Smooth muscle cell (in vitro differentiated cells): ENCODE measurements around the gene SRSF10. TPM values are rescaled to one million over a fixed set of nuclear protein-coding genes. Genes with fewer than 3 reads are reported as not detected.

Source experiments
- DNase-seq: peaks from one replicate; lab custom pipeline; 2025; ENCODE audit not compliant: unreplicated experiment; lab: John Stamatoyannopoulos, UW
- H2AFZ ChIP-seq: fragments of 200-600 bp; sonication (generic); 2 replicates; pipeline ENCODE4 v1.6.0; 2016; ENCODE audit warnings: antibody characterized with exemption, low read depth, mild to moderate bottlenecking
- H3F3A ChIP-seq: fragments of 200-600 bp; sonication (generic); 2 replicates; pipeline ENCODE4 v1.6.0; 2017; ENCODE audit warnings: antibody characterized with exemption, low read depth
- H3K27ac ChIP-seq: fragments of 200-600 bp; sonication (generic); 2 replicates; pipeline ENCODE4 v1.5.1; 2016; ENCODE audit warnings: low read depth, mild to moderate bottlenecking
- H3K27me3 ChIP-seq: fragments of 200-600 bp; sonication (generic); 2 replicates; pipeline ENCODE4 v1.6.1; 2016; ENCODE audit warnings: low read depth, mild to moderate bottlenecking
- H3K36me3 ChIP-seq: fragments of 200-600 bp; sonication (generic); 2 replicates; pipeline ENCODE4 v1.5.1; 2016; ENCODE audit warnings: low read depth
- H3K4me1 ChIP-seq: fragments of 200-600 bp; sonication (generic); 2 replicates; pipeline ENCODE4 v1.5.1; 2016; ENCODE audit warnings: low read depth
- H3K4me2 ChIP-seq: fragments of 200-600 bp; sonication (generic); 2 replicates; pipeline ENCODE4 v1.6.0; 2016; ENCODE audit warnings: mild to moderate bottlenecking
- H3K4me3 ChIP-seq: fragments of 200-600 bp; sonication (generic); 2 replicates; pipeline ENCODE4 v1.5.1; 2016; ENCODE audit warnings: mild to moderate bottlenecking
- H3K79me2 ChIP-seq: fragments of 200-600 bp; sonication (generic); 2 replicates; pipeline ENCODE4 v1.6.0; 2016; ENCODE audit warnings: low read depth, mild to moderate bottlenecking
- H3K9ac ChIP-seq: fragments of 200-600 bp; sonication (generic); 2 replicates; pipeline ENCODE4 v1.6.0; 2016; ENCODE audit warnings: low read depth
- H3K9me3 ChIP-seq: fragments of 200-600 bp; sonication (generic); replicated peaks from 2 replicates; pipeline ENCODE4 v1.5.1; 2016; ENCODE audit warnings: low read depth
- H4K20me1 ChIP-seq: fragments of 200-600 bp; sonication (generic); 2 replicates; pipeline ENCODE4 v1.6.0; 2016; ENCODE audit warnings: low read depth
- WGBS: methylation state at CpG from one replicate; pipeline ENCODE4 v1.1.7; 2016; ENCODE audit warnings: low lambda C conversion rate; 5-methylcytosine and 5-hydroxymethylcytosine counted together
- polyA plus RNA-seq: library from polyadenylated mRNA; unstranded; fragments of >200 nt; fragmentation: Nextera tagmentation; extraction: Ambion mirVana; gene quantifications from 2 replicates; pipeline ENCODE4 v1.2.1, GENCODE V29; 2016
- total RNA-seq: library from RNA; depleted of rRNA; stranded (reverse); fragments of >200 nt; gene quantifications from 2 replicates; pipeline ENCODE4 v1.2.3, GENCODE V29; 2014
- TF ChIP-seq, protein P1 (sequence below): fragments of 200-600 bp; sonication (generic); IDR thresholded peaks from 2 replicates; pipeline ENCODE4 v1.5.1; 2017; ENCODE audit warnings: borderline replicate concordance, mild to moderate bottlenecking, antibody characterized with exemption; ENCODE audit not compliant: insufficient read depth, poor library complexity, severe bottlenecking

Gene SRSF10
- total and polyA plus RNA-seq, 2 experiments from 2014 or later, result 87.1 to 93.7 TPM

DNA sequence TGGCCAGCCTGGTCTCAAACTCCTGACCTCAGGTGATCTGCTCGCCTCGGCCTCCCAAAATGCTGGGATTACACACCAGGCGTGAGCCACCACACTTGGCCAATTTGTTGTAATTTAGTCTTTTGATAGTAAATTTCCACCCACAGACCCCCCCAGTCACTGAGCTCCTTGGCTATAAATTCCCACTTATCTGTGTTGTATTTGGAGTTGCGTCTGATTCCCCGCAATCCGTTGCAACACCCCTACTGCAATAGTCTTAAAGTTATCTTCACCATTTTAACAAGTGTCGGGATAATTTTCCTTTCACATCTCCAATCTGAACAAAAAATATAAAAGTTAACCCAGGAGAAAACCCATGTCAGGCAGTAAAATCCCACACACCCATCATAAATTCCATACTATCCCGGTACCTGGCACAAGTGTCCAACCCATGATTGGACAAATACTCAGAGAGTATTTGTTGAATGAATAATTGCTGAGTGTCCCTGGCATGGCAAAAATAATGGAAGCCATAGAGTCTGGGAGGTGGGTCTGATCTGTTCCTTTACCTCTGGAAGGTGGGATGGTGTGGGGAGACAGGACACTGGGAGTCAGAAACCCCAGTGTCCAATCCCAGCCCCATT is 57.7 kb downstream of the SRSF10 start:
- H3K4me2 ChIP-seq, result no peak overlapping the region
- H3F3A ChIP-seq, result no peaks in the 10 kb centered on the region
- DNase-seq, result no peak
- no peaks in the 10 kb centered on the region for H3K9me3 ChIP-seq
- no peak overlapping the region for H3K27ac ChIP-seq
- no peaks in the 10 kb centered on the region for H3K79me2 ChIP-seq
- no peaks in the 10 kb centered on the region for H3K36me3 ChIP-seq
- H3K27me3 ChIP-seq, result no peaks in the 10 kb centered on the region
- H4K20me1 ChIP-seq, result no peaks in the 10 kb centered on the region
- WGBS, result 60% methylated on average over 8 of the region's 8 CpGs
- no peaks in the 10 kb centered on the region for H3K4me1 ChIP-seq
- H3K4me3 ChIP-seq, result no peak overlapping the region
- TF ChIP-seq, protein P1, sequence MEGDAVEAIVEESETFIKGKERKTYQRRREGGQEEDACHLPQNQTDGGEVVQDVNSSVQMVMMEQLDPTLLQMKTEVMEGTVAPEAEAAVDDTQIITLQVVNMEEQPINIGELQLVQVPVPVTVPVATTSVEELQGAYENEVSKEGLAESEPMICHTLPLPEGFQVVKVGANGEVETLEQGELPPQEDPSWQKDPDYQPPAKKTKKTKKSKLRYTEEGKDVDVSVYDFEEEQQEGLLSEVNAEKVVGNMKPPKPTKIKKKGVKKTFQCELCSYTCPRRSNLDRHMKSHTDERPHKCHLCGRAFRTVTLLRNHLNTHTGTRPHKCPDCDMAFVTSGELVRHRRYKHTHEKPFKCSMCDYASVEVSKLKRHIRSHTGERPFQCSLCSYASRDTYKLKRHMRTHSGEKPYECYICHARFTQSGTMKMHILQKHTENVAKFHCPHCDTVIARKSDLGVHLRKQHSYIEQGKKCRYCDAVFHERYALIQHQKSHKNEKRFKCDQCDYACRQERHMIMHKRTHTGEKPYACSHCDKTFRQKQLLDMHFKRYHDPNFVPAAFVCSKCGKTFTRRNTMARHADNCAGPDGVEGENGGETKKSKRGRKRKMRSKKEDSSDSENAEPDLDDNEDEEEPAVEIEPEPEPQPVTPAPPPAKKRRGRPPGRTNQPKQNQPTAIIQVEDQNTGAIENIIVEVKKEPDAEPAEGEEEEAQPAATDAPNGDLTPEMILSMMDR, result no peak
- H3K9ac ChIP-seq, result no peak overlapping the region
- no peak overlapping the region for H2AFZ ChIP-seq

GRCh38 chr1:23916209-23917131 is 63.7 kb downstream of the SRSF10 start:
- Histone ChIP-seq H3K27me3 (no peaks in the 10 kb centered on the region), H3K36me3 (no peaks in the 10 kb centered on the region), H3K9me3 (no peaks in the 10 kb centered on the region), H2AFZ (no peak overlapping the region), H3K79me2 (no peaks in the 10 kb centered on the region), H3K4me3 (no peak overlapping the region), H3F3A (no peaks in the 10 kb centered on the region), H3K9ac (no peak overlapping the region), H3K4me2 (no peak overlapping the region), H3K4me1 (no peaks in the 10 kb centered on the region), H4K20me1 (no peaks in the 10 kb centered on the region), H3K27ac (no peak overlapping the region)
- WGBS, result 62% methylated on average over 12 of the region's 12 CpGs
- DNase-seq, result peak; percentile 4
- TF ChIP-seq, protein P1, result peak; percentile 65

- TF ChIP-seq, protein P1, result no peak
- Histone ChIP-seq H3K27me3 (no peaks in the 10 kb centered on the region), H3F3A (no peaks in the 10 kb centered on the region), H3K27ac (no peak overlapping the region), H4K20me1 (no peaks in the 10 kb centered on the region), H3K9ac (no peak overlapping the region), H3K4me3 (no peak overlapping the region), H2AFZ (no peak overlapping the region), H3K4me2 (no peak overlapping the region), H3K9me3 (no peaks in the 10 kb centered on the region), H3K79me2 (no peaks in the 10 kb centered on the region), H3K4me1 (no peaks in the 10 kb centered on the region), H3K36me3 (no peaks in the 10 kb centered on the region)
- DNase-seq, result no peak
- 94% methylated on average over 5 of the region's 5 CpGs for WGBS
These were observed 64.7 kb downstream of the SRSF10 start for GRCh38 chr1:23915466-23915865.
